Measurements from ENCODE around the gene OSBPL9. TPM values are rescaled to one million over a fixed set of nuclear protein-coding genes. Genes with fewer than 3 reads are reported as not detected.

OSBPL9 gene
- total and polyA plus RNA-seq, 9 of the 15 experiments (the other 6 are each of a cell fraction or from before 2014, with no cell fraction given): 43.9 to 217 (median 170) TPM

GRCh38 chr1:51639694-51640093, 22.8 kb downstream of the OSBPL9 start (continued):
- no peak for TF ChIP-seq MGA (IDR thresholded peaks at IDR 0.05)
- TF ChIP-seq PCBP1 (IDR thresholded peaks at IDR 0.05; ENCODE audit: low read depth, low read length, poor library complexity, severe bottlenecking): no peak
- no peak for TF ChIP-seq TAF1 (IDR thresholded peaks at IDR 0.05; ENCODE audit: control insufficient read depth, extremely low read depth, insufficient read depth, low read length, severe bottlenecking)
